IMR-90 (cell line): ENCODE data around the gene MEIG1. TPM values are rescaled to one million over a fixed set of nuclear protein-coding genes. Genes with fewer than 3 reads are reported as not detected.

Experiments
- ATAC-seq: fragments of 200-7000 bp; cut with Tn5 transposase; 2 replicates; pipeline ENCODE4 v1.9.1; 2020; ENCODE audit warnings: low read depth, mild to moderate bottlenecking, moderate library complexity
- BruUV-seq: library from RNA; stranded (reverse); fragments of 400-500 nt; replicated peaks from 2 replicates; lab custom pipeline; 2021; lab: Mats Ljungman, UMichigan
- CTCF ChIA-PET: fragments of 300-600 bp; formaldehyde crosslinking; extraction: SDS; loops from one replicate; lab custom pipeline; 2021; ENCODE audit warnings: antibody characterized with exemption; lab: Yijun Ruan, JAX
- POLR2A ChIA-PET: fragments of 300-600 bp; sonication (Branson Sonifier 250); formaldehyde crosslinking; loops from one replicate; lab custom pipeline; 2022; ENCODE audit warnings: antibody characterized with exemption; ENCODE audit not compliant: unreplicated experiment; lab: Charles Lee
- DNase-seq: peaks from one replicate; pipeline ENCODE4 v3.0.0; 2013
- H2AFZ ChIP-seq: replicated peaks from 2 replicates; pipeline ENCODE3; 2013; ENCODE audit warnings: low read length, mild to moderate bottlenecking; ENCODE audit not compliant: poor library complexity
- H2AK5ac ChIP-seq: 2 replicates; pipeline ENCODE4 v1.6.1; 2013; ENCODE audit warnings: low read depth, low read length, inconsistent platforms
- H2AK9ac ChIP-seq: replicated peaks from 2 replicates; pipeline ENCODE3; 2013; ENCODE audit warnings: mild to moderate bottlenecking, low read depth, low read length, moderate library complexity; ENCODE audit not compliant: poor library complexity
- H2BK120ac ChIP-seq: 2 replicates; pipeline ENCODE4 v1.6.1; 2013; ENCODE audit warnings: low read depth, low read length, inconsistent platforms
- H2BK15ac ChIP-seq: 3 replicates; pipeline ENCODE4 v1.6.1; 2013; ENCODE audit warnings: low read depth, low read length, inconsistent platforms
- H2BK20ac ChIP-seq: 2 replicates; pipeline ENCODE4 v1.6.1; 2013; ENCODE audit warnings: low read depth, mild to moderate bottlenecking, inconsistent platforms, low read length, moderate library complexity
- H2BK5ac ChIP-seq: 2 replicates; pipeline ENCODE4 v1.6.1; 2013; ENCODE audit warnings: mild to moderate bottlenecking, low read depth, low read length, inconsistent platforms; ENCODE audit not compliant: poor library complexity, severe bottlenecking
- H3K14ac ChIP-seq: replicated peaks from 2 replicates; pipeline ENCODE4 v1.6.1; 2013; ENCODE audit warnings: low read depth, low read length, inconsistent platforms
- H3K18ac ChIP-seq: 2 replicates; pipeline ENCODE4 v1.6.1; 2013; ENCODE audit warnings: low read depth, low read length, control low read depth
- H3K23ac ChIP-seq: 2 replicates; pipeline ENCODE4 v1.6.1; 2013; ENCODE audit warnings: low read depth, low read length, inconsistent platforms
- H3K27ac ChIP-seq: 2 replicates; pipeline ENCODE4 v1.5.1; 2013; ENCODE audit warnings: mild to moderate bottlenecking, control low read depth, low read length; ENCODE audit not compliant: insufficient read depth
- H3K27me3 ChIP-seq: 2 replicates; pipeline ENCODE4 v1.6.1; 2013; ENCODE audit warnings: low read length; ENCODE audit not compliant: control insufficient read depth, insufficient read depth
- H3K36me3 ChIP-seq: 2 replicates; pipeline ENCODE4 v1.6.1; 2013; ENCODE audit warnings: low read length, mixed read lengths; ENCODE audit not compliant: control insufficient read depth, insufficient read depth
- H3K4ac ChIP-seq: 2 replicates; pipeline ENCODE4 v1.6.1; 2013; ENCODE audit warnings: low read depth, low read length, inconsistent platforms
- H3K4me1 ChIP-seq: 2 replicates; pipeline ENCODE4 v1.6.1; 2013; ENCODE audit warnings: low read length, mixed read lengths; ENCODE audit not compliant: control insufficient read depth, insufficient read depth
- H3K4me2 ChIP-seq: 2 replicates; pipeline ENCODE4 v1.6.1; 2013; ENCODE audit warnings: low read depth, mild to moderate bottlenecking, control low read depth, low read length, moderate library complexity
- H3K4me3 ChIP-seq: 2 replicates; pipeline ENCODE4 v1.5.1; 2013; ENCODE audit warnings: low read depth, mild to moderate bottlenecking, control low read depth, low read length, moderate library complexity; ENCODE audit not compliant: insufficient read depth
- H3K56ac ChIP-seq: 2 replicates; pipeline ENCODE4 v1.6.1; 2013; ENCODE audit warnings: low read length, inconsistent platforms; ENCODE audit not compliant: insufficient read depth; ENCODE audit errors: extremely low read depth
- H3K79me1 ChIP-seq, 2 experiments: 2 replicates each; pipeline ENCODE4 v1.6.1; 2013; ENCODE audit warnings: low read length in 2 of 2, inconsistent platforms in 1 of 2, low read depth in 1 of 2
- H3K9ac ChIP-seq: 2 replicates; pipeline ENCODE4 v1.6.1; 2013; ENCODE audit warnings: low read depth, low read length, control low read depth
- H3K9me1 ChIP-seq: 2 replicates; pipeline ENCODE4 v1.6.1; 2013; ENCODE audit warnings: low read length, inconsistent platforms; ENCODE audit not compliant: insufficient read depth
- H3K9me3 ChIP-seq: 2 replicates; pipeline ENCODE4 v1.6.1; 2013; ENCODE audit warnings: low read length; ENCODE audit not compliant: control insufficient read depth, insufficient read depth
- H4K20me1 ChIP-seq: 2 replicates; pipeline ENCODE4 v1.6.1; 2013; ENCODE audit warnings: low read length, inconsistent platforms; ENCODE audit not compliant: insufficient read depth
- H4K5ac ChIP-seq: 2 replicates; pipeline ENCODE4 v1.6.1; 2013; ENCODE audit warnings: mild to moderate bottlenecking, low read depth, low read length, control low read depth
- H4K8ac ChIP-seq, 2 experiments: 2 replicates each; pipeline ENCODE4 v1.6.1; 2013; ENCODE audit warnings: low read depth in 2 of 2, low read length in 2 of 2, control low read depth in 1 of 2, inconsistent platforms in 1 of 2
- H4K91ac ChIP-seq: 2 replicates; pipeline ENCODE4 v1.6.1; 2013; ENCODE audit warnings: low read depth, low read length, inconsistent platforms; ENCODE audit not compliant: insufficient read depth
- CEBPB ChIP-seq: IDR thresholded peaks from 2 replicates; pipeline ENCODE4 v1.6.1; 2012; ENCODE audit warnings: low read depth, low read length, improper control_type of control experiment
- CHD1 ChIP-seq: IDR thresholded peaks from 2 replicates; pipeline ENCODE4 v1.6.1; 2012; ENCODE audit warnings: low read depth, low read length, improper control_type of control experiment
- ELK1 ChIP-seq: fragments of 150-350 bp; IDR thresholded peaks from 2 replicates; pipeline ENCODE4 v1.6.1; 2016; ENCODE audit warnings: low read depth, mild to moderate bottlenecking, low read length, moderate library complexity, borderline replicate concordance
- MAFK ChIP-seq: IDR thresholded peaks from 2 replicates; pipeline ENCODE4 v1.6.1; 2012; ENCODE audit warnings: low read depth, low read length, improper control_type of control experiment
- SMC3 ChIP-seq: fragments of 150-350 bp; IDR thresholded peaks from 2 replicates; pipeline ENCODE4 v1.6.1; 2016; ENCODE audit warnings: low read depth, mild to moderate bottlenecking, antibody characterized with exemption, low read length, moderate library complexity
- USF2 ChIP-seq: fragments of 150-350 bp; IDR thresholded peaks from 2 replicates; pipeline ENCODE4 v1.6.1; 2017; ENCODE audit warnings: mild to moderate bottlenecking, antibody characterized with exemption, low read length, low read depth
- WGBS, 2 experiments: methylation state at CpG; one replicate each; pipeline versions ENCODE4 v1.1.5 to v1.1.7; 2013; ENCODE audit warnings: missing lambda C conversion rate in 2 of 2; ENCODE audit not compliant: insufficient read length in 1 of 2; ENCODE audit errors: extremely low coverage in 2 of 2; 5-methylcytosine and 5-hydroxymethylcytosine counted together
- dilution Hi-C: fragments of 300-500 bp; cut with HindIII; formaldehyde crosslinking; loops from one replicate; pipeline ENCODE4 v1.14.3; 2018; ENCODE audit warnings: low sequenced_read_pairs; ENCODE audit not compliant: unreplicated experiment
- in situ Hi-C: fragments of 300-500 bp; cut with MboI; formaldehyde crosslinking; loops from 3 replicates; pipeline ENCODE4 v1.14.3; 2019; ENCODE audit warnings: low sequenced_read_pairs, inconsistent platforms, mixed read lengths
- intact Hi-C: fragments of 100-400 bp; cut with micrococcal nuclease; formaldehyde crosslinking; loops from 2 replicates; pipeline ENCODE4 v1.10.0; 2022
- polyA plus RNA-seq, 3 experiments: library from polyadenylated mRNA; depleted of rRNA; stranded (reverse); fragments of >200 nt; gene quantifications; 2 replicates each; pipeline ENCODE4 v1.2.3, GENCODE V29; 2012; ENCODE audit warnings: low replicate concordance in 1 of 3
- total RNA-seq: library from RNA; depleted of rRNA; stranded (reverse); fragments of >200 nt; gene quantifications from 2 replicates; pipeline ENCODE4 v1.2.3, GENCODE V29; 2012

MEIG1 gene
- total and polyA plus RNA-seq, 2 of the 4 experiments (the other 2 are of a cell fraction) = not detected

DNA sequence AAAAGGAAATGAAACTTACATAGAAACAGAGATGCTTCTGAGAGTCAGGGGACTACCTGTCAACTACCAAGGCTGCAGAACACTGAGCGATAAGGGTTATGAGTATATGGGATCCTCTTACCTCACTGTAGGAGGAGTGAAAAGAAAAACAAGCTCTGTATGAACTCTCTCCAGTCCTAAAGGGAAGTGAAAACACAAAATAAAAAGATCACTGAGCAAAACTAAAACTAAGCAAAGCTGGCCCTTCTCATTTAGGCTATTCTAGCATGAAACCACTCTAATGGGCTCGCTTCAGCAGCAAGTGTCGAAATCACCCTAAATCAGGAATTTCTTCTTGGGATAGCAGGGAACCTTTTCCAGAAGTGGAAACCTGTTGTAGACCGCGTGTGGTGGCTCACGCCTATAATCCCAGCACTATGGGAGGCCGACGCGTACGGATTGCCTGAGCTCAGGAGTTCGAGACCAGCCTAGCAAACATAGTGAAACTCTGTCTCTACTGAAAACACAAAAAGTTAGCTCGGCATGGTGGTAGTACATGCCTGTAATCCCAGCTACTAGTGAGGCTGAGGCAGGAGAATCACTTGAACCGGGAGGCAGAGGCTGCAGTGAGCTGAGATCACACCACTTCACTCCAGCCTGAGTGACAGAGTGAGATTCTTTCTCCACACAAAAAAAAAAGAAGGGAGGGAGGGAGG, 32.3 kb upstream of the MEIG1 start:
- no peak overlapping the region for H2AK9ac ChIP-seq
- no peak overlapping the region for H3K4me3 ChIP-seq
- no TSS peak for BruUV-seq
- WGBS, 2 experiments = 86% methylated on average over 4 of the region's 13 CpGs; no CpG with 5 or more reads in 1 of the 2 experiments
- H3K14ac ChIP-seq = no peak overlapping the region
- H3K23ac ChIP-seq = no peak overlapping the region
- H3K79me1 ChIP-seq = peaks cover 4 to 7% of the 10 kb centered on the region in 2 experiments; a peak in 1 of 4 replicates
- no peaks in the 10 kb centered on the region for H3K27me3 ChIP-seq
- H3K9me3 ChIP-seq = no peaks in the 10 kb centered on the region
- H3K4me2 ChIP-seq = no peak overlapping the region
- no peaks in the 10 kb centered on the region for H4K20me1 ChIP-seq
- ChIA-PET CTCF (no interaction called here), POLR2A (no interaction called here)
- H2BK20ac ChIP-seq = no peak overlapping the region
- no peak overlapping the region for H2BK5ac ChIP-seq
- H3K4me1 ChIP-seq = no peaks in the 10 kb centered on the region
- no peak overlapping the region for H3K9ac ChIP-seq
- H4K8ac ChIP-seq = no peak overlapping the region
- H2BK15ac ChIP-seq = no peak overlapping the region
- intact Hi-C loops (no loop called here), in situ Hi-C loops (no loop called here), dilution Hi-C loops (no loop called here)
- ATAC-seq (no peak), DNase-seq (no peak)
- no peak overlapping the region for H3K56ac ChIP-seq
- H3K27ac ChIP-seq = no peak overlapping the region
- TF ChIP-seq ELK1 (no peak), CHD1 (no peak), CEBPB (no peak), SMC3 (no peak), MAFK (no peak), USF2 (no peak)
- peaks cover 8% of the 10 kb centered on the region for H3K9me1 ChIP-seq
- H3K18ac ChIP-seq = no peak overlapping the region
- H3K4ac ChIP-seq = no peak overlapping the region
- no peak overlapping the region for H2BK120ac ChIP-seq
- no peak overlapping the region for H2AFZ ChIP-seq
- no peak overlapping the region for H4K91ac ChIP-seq
- H3K36me3 ChIP-seq = peaks cover 39% of the 10 kb centered on the region
- H4K5ac ChIP-seq = no peak overlapping the region
- no peak overlapping the region for H2AK5ac ChIP-seq
